Germinal center (tissue), 1 donor: ENCODE measurements around the gene OBP2B.
"Not testable (repeated sequence)": the region's sequence is repeated elsewhere in the genome, so short reads cannot be mapped to it uniquely, and the experiment has no call there.

Source experiments
- DNase-seq: peaks from one replicate; pipeline ENCODE4 v3.0.0; 2012; ENCODE audit warnings: mixed read lengths, low spot score

The OBP2B gene, protein sequence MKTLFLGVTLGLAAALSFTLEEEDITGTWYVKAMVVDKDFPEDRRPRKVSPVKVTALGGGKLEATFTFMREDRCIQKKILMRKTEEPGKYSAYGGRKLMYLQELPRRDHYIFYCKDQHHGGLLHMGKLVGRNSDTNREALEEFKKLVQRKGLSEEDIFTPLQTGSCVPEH

DNA sequence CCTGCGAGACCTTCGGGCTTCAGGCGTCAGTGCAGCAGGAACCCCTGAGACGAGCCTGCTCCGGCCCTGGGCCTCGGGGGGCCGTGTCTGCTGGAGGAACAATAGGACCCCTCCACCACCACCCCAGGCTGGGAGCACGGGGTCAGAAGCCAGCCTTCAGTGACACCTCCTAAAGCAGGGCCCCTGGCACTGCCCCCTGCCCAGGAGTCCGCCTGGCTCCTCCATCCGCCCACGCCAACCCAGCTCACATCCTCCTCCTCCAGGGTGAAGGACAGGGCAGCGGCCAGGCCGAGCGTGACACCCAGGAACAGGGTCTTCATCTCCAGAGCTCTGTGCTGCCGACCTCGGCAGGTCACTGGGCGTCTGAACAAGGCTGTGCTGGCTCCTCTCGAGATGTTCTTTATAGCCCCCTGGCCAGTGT lies at the start of gene OBP2B:
Gene OBP2B (minus strand): TSS at position 371 of the 421 bp plus-strand sequence. CDS start 51 bp downstream, at position 320.
- not testable (repeated sequence) for DNase-seq

DNA sequence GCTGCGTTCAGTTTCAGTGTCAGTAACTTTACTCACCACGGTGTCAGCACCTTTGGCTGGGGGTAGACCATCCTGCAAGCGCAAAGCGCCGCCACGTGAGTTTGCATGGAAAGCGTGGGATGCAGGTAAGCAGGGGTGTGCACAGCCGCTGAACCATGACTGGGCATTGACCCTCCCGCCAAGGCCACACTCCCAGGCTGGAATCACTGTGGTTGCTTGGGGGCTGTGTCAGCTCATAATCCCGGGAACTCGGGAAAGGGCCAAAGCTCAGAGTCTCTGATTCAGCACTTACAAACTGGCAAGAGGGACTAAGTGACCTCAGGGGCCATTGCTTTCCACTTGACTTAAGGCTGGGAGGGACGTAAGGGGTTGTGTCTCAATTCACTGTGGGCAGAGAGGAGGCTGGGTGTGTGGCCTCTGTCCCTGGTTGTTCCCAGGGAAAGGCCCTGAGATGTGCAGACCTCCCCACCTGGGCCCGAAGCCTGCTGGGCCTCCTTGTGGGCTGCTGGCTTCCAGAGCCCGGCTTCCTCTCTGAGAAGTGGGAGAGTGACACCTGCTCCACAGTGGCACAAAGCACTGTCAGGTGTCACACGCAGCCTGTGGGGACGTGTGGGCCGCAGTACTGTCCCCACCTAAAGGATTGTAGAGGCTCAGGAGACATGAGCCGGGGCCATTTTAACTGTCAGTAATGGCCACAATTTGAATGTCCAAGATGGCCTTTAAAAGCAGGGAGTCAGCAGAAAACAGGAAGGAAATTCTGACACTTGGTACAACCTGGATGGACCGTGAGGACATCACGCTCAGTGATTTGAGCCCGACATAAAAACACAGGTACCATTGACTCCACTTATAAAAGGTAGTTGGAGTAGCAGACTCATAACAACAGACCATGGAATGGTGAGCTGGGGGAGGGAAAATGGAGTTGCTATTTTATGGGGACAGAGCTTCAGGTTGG lies 49.3 kb upstream of the OBP2B start:
- DNase-seq: no peak

DNA sequence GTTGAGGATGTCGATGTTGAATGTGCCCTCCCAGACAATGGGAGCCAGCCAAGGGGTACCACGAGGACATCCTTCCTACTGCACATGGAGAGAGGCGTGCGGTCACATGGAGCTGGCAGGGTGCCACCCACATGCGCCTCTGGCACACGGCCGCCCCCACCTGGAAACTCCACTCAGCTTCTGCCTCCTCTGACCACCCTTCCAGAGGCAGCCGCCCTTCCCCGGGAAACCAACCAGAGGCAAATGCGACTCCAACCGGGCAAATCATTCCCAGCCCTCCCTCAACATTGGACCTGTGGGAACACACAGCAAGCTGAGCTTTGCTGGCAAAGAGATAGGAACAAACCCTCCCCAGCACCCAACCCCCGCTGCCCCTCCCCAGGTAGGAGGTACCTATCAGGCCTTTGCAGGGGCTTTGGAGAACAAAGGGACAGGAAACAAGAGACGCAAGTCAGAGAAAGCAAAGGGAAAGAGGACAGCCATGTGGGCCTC lies 48.5 kb upstream of the OBP2B start:
- no peak for DNase-seq

DNA sequence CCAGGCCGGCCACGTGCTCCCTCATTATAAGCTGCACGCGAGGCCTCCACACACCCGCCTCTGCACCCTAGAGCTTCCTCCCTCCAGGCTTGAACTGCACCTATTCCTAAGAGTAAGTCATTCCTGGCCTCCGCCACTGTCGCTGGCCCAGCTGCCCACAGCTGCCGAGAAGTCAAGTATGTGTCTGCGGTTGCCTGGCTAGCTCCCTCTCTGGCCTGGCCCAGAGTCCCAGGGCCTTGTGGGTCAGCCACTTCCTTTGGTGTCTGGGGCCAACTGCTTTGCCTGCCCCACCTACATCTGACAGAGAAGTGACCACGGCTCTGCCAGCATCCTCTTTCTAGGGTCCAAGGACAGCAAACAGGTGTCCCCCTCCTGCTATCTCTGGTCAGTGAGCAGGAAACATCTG lies 47.6 kb upstream of the OBP2B start:
- DNase-seq: no peak

DNA sequence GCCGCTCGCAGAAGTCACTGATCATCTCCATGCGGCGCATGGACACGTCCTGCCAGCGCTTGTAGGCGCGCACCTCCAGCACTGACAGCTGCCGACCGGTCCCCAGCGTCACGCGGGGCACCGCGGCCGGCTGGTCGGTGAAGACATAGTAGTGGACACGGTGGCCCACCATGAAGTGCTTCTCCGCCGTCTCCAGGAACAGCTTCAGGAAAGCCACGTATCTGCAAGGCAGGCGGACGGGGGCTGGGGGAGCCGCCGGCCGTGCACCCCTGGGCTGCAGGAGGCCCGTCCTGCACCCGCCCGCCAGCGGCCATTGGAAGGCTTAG lies 47.0 kb upstream of the OBP2B start:
- no peak for DNase-seq

DNA sequence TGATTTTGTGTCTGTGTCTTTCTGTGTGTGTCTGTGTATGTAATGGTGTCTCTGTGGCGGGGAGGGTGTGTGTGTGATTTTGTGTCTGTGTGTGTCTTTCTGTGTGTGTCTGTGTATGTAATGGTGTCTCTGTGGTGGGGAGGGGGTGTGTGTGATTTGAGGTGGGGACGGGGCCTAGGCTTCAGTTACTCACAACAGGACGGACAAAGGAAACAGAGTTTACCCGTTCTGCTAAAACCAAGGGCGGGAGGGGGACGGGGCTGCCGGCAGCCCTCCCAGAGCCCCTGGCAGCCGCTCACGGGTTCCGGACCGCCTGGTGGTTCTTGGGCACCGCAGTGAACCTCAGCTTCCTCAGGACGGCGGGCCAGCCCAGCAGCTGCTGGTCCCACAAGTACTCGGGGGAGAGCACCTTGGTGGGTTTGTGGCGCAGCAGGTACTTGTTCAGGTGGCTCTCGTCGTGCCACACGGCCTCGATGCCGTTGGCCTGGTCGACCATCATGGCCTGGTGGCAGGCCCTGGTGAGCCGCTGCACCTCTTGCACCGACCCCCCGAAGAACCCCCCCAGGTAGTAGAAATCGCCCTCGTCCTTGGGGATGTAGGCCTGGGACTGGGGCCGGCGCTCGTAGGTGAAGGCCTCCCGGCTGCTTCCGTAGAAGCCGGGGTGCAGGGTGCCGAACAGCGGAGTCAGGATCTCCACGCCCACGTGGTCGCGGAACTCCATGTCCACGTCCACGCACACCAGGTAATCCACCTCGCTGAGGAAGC lies 46.5 kb upstream of the OBP2B start:
- DNase-seq: no peak

DNA sequence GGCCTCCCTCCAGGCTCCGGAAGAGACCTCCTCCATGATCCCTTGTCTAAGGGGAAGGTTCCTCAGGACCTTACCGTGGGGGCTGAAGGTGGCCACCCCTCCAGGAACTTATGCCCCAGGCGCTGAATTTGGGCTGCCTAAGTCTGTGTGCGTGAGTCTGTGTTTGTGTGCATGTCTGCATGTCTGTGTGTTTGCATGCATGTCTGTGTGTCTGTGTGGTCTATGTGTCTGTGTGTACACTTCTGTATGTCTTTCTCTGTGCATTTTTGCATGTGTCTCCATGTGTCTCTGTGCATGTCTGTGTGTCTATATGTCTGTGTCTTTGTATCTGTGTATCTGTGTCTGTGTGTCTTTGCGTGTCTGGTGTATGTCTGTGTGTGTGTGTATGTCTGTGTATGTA lies 45.4 kb upstream of the OBP2B start:
- DNase-seq: no peak

DNA sequence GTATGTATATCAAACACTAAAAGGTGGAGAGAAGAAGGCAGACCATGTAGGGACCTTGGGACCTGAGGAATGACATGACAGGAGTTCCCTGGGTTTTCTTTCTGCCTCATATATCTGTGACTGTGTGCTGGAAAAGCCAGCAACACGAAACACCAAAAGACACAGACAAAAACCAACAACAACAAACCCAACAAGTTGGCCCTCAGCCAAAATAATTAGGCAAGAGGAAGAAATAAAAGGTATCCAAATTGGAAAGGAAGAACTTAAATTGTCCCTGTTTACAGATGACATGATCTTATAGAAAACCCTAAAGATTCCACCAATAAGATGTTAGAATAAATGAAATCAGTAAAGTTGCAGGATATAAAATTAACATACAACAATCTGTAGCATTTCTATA lies 44.2 kb upstream of the OBP2B start:
- DNase-seq: no peak

DNA sequence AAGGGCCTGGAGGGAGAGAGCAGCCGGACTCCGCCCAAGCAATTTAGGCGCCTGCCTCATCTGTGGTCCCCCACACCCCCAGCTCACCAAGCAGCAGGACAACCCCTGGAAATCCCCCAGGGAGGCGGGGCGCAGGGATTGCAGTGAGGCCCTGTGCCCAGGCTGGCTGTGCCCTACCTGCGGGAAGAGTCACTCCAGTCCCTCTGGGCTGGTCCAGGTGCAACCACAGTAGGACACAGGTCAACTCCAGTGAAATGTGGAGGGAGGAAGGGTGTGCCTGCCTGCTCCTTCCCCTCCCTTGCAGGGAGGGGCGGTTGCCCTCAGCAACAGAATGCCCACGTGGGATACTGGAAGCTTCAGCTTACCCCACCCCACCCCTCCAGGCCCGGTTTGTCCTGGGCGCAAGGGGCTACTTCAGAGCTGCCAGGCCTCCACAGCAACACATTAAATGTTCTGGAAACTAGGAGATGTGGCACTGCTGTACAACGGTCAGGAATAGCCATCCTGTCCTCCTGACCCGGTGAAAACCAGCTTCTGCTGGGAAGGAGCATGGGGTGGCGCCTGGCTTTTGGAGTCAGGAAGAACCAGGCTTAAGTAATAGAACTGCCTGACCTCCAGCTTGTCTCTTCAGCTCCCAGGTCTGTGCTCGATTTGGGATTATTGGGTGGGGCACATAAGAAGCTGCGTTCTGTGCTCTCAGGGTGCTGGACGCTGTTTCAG lies 43.4 kb upstream of the OBP2B start:
- no peak for DNase-seq

DNA sequence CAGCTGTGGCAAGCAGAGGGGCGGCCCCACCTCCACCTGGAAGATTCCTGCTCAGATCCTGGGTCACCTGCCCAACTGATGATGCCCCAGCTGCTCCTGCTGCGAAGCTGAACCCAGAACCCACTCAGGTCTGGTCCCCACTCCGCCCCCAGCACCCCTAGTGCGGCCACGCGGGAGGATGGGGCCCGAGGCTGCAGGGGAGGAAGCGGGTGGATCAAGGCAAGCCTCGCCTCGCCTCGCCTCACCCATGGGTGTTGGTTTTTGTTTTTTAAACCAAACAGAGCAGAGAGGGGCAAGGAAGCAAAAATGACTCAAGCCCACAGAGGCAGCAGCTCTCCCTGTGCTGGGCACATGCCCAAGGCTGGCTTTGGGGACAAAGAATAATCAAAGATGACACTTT lies 42.7 kb upstream of the OBP2B start:
- DNase-seq: no peak

DNA sequence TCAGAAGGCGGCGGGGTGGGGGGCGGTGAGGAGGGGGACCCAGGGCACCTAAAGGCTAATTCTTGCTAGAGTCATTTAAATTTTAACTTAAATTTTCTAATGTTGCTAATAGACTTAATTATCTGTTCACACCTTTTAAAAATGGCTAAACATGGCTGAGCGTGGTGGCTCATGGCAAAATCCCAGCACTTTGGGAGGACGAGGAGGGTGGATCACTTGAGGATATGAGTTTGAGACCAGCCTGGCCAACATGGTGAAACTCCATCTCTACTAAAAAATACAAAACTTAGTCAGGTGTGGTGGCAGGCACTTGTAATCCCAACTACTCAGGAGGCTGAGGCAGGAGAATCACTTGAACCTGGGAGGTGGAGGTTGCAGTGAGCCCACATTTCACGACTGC lies 42.2 kb upstream of the OBP2B start:
- DNase-seq: not testable (repeated sequence)

DNA sequence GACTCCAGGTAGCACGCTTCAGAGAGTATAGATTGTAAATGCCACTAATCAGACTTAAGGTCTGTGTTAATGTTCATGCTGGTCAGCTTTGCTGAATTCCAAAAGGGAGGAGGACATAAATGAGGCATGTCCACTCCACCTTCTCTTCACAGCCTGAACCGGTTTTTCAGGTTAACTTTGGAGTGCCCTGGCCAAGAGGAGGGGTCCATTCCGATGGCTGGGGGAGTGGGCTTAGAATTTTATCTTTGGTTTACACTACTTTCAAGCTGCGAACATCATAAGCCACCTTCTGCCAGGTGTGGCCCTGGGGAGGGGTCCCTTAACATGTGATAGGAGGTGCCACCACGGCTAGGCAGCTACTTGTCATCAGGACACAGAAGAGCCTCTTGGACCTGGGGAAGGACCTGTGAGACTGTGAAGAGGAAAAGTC lies 41.7 kb upstream of the OBP2B start:
- no peak for DNase-seq

DNA sequence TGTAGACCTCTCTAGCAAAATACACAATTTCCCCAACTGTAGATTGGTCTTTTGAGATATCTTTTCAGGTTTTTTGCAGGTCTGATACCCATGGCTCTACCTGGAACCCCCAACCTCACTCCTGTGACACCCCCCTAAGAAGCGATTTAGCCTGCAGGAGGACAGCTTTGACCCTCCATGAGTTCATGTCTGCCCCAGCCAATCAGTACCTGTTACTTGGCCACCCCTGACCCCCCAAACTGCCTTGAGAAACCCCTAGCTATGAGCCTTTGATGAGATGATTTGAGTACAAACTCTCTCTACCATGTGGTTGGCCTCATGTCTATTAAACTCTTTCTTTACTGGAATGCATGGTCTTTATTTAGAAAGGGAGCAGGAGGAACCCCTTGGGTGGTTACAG lies 40.3 kb upstream of the OBP2B start:
- DNase-seq: no peak

DNA sequence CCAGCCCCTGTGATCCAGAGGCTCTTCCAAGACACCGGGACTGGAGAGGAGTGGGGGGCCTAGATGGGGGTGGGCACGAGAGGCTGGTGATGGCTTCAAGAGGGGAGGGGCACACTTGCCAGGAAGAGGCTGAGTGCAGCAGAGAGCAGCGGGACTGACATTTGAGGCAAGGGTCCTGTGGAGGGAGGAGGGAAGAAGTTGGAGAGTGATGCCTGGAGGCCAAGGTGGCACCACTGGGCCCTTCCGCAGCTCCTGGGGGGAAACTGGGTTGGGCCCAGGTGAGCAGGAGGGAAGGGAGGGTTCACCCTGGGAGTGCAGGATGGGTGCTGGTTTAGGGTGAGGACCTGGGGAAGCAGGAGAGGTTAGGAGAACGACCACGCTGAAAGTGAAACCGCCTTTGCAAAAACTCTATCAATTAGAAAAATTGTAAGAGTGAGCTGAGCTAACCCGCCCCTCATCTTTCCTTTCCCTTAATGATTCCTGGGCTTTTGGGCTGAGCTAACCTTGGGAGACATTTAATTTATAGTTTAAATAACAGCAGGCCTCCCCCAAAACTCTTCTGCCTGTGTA lies 39.8 kb upstream of the OBP2B start:
- DNase-seq: no peak

DNA sequence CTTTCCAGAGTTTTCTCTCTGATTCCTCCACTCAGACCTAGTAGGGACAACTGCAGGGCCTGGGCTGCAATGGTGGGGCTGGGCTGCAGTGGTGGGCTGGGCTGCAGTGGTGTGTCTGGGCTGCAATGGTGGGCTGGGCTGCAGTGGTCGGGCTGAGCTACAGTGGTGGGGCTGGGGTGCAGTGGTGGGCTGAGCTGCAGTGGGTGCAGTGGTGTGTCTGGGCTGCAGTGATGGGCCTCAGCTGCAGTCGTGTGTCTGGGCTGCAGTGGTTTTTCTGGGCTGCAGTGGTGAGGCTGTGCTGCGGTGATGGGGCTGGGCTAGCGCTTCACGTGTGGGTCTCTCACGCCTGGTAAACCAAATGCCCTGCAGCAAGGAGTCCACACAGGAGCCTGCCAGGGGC lies 38.6 kb upstream of the OBP2B start:
- no peak for DNase-seq

DNA sequence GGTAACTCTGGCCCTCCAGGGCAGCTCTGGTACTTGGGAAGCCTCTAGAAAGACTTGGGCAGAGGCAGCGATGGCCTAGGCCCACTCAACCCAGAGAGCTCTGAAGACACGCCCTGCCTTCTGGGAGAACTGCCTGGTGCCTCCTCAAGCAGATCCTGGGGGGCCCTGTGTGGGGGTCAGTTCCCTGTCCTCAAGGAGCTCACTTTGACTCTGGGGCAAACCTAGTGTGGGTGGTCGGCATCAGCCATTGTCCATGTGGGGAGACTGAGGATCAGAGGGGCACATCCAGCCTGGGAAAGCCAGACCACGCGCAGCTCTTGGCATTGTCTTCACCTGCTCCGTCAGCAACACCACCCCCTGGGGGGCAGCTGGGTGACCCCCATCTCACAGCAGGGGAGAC lies 37.9 kb upstream of the OBP2B start:
- DNase-seq: no peak

DNA sequence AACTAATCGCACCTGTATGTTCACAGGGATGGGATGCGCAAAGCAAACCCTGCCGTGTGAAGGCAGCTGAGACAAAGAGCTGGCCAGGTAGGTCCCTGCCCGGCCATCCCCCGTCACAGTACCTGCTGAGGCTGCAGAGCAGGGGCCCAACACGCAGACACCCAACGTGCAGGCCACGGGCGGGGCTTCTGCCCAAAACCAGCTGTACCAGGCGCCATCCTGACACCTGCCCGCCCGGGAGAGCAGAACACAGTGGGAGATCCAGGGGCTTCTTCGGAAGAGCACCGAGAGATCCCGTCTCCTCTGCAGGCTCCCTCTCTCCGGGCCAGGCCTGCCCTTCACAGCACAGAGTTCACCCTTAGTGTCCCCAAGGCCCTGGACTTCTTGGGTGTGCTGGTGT lies 37.5 kb upstream of the OBP2B start:
- no peak for DNase-seq

DNA sequence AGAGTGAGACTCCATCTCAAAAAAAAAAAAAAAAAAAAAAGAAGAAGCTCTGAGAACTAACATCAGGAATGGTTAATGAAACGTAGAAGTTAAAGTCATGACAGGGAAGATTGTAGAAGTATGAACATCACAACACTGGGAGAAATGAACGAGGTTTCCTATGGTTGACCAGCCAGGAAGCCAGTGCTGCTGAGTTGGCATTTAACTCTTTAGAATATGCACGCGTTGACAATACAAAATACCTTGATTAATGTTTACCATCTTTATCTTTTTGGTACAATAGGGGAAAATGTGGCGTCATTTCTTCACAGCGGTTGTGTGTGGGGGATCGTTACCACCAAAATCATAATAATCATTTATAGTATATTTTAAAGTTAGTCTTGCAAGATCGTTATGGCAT lies 33.9 kb upstream of the OBP2B start:
- DNase-seq: no peak

DNA sequence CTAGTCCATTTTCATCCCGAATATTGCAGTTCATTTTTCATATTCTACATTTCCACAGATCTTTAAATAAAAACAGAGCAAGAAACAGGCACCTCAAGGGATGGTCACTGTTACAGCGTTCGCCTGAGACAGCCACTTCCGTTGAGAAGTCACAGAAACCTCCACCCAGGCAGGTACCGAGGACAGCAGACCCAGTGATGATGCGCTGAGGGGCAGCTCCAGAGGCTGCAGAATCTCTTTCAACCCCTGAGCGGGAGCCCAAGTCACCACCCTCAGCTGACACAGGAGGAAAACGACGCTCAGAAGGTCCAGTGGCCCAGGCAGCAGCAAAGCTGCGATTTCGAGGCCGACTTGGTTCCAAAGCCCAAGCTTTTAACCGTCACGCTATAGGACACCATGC lies 33.2 kb upstream of the OBP2B start:
- DNase-seq: no peak

DNA sequence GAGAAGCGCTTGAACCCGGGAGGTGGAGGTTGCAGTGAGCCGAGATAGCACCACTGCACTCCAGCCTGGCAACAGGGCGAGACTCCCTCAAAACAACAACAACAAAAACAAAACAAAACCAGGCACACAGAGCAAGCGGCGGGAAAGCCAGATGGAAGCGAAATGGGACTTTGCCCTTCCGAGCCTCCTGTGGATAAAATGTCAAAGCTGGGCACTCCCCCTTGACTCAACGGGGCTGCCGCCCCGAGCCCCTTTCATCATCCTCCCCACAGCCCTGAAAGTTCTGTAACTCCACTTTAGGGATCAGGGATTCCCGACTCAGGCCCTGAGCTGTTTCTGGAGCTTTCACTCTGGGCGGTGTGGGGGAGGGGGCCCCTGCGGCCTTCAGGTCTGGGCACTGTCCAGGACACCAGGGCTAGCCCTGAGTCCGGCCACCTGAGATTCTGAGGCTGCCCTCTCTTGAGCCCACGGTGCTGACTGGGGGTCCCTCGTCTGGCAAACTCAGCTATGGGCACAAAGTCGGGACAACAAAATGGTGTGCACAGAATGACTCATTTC lies 30.6 kb upstream of the OBP2B start:
- no peak for DNase-seq

DNA sequence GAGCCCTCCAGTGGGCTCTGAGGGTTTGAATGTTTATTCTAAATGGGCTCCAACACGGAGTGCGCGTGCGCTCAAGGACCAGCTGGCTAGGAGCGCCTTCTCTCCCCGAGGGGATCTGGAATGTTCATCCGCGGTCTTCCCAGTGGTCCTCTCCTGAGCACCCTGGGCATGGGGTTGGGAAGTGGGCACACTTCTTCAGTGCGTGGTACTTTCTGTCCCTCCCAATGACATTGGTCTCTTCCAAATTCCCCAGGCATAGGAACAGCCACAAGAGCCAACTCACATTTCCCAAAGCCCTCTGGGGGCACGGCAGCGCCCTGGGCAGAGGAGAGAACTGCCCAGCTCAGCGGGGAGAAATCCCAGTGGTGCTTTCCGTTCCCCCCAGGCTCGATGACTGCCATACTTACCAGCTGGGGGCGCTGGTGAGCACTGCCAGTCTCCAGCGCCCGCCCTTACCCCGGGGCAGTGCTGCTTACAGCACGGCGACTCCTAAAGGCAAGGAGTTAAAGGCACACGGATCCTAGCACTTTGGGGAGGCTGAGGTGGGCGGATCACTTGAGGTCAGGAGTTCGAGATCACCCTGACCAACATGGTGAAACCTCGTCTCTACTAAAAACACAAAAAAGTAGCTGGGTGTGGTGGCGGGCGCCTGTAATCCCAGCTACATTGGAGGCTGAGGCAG lies 29.9 kb upstream of the OBP2B start:
- DNase-seq: peak; percentile 83
